Endometrial microvascular endothelial cells (primary cell): Measurements from ENCODE around the gene SH3RF1. TPM values are rescaled to one million over a fixed set of nuclear protein-coding genes. Genes with fewer than 3 reads are reported as not detected.

Source experiments
- in situ Hi-C: cut with HindIII; loops from 2 replicates; pipeline ENCODE4 v1.10.0; 2017; ENCODE audit warnings: low sequenced_read_pairs, low pct_unique_long_range_greater_than_20kb; ENCODE audit errors: inconsistent ontology term
- total RNA-seq: library from RNA; depleted of rRNA; stranded (reverse); fragments of >200 nt; gene quantifications from one replicate; pipeline ENCODE4 v1.2.3, GENCODE V29; 2015; ENCODE audit errors: inconsistent ontology term

Gene SH3RF1
- total RNA-seq, 1 donor from 2014 or later, result 34.4 TPM

DNA sequence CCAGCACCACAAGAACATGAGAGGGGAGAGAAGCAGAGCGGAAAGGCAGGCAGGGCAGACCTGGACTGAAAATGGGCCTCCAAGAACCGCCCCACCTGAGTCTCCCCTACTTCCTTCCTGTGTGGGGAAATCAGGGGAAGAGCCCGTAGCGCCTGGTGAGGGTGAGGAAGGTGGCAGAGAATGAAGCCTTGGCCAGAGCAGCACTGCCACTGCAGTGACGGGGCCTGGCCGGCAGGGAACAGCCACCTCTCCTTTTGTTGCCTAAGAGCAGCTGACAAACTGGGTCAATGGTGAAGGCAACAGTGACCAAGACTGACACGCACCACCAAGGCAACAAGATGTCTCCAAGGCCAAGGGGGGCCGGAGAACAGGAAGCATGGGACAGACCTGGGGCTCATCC is 202.3 kb downstream of the SH3RF1 start:
- in situ Hi-C loops, result no loop called here

DNA sequence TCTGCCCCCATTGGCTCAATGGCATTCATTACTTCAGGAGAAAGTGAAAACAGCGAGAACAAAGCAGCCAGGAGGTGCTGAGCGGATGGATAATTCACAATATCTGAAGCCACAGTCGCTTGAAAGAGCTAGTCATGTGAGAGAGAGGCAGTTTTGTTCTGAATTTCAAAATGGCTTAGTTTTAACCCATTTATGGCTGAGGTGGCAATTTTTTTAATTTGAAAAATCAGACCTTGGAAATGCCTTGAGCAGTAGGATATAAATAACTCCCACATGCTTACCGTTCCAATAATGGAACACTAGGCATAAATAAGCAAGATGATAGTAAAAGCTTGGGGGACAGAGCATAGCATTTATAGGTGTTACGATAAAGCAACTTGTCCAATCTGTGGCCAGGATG is 203.8 kb downstream of the SH3RF1 start:
- in situ Hi-C loops, result no loop called here

DNA sequence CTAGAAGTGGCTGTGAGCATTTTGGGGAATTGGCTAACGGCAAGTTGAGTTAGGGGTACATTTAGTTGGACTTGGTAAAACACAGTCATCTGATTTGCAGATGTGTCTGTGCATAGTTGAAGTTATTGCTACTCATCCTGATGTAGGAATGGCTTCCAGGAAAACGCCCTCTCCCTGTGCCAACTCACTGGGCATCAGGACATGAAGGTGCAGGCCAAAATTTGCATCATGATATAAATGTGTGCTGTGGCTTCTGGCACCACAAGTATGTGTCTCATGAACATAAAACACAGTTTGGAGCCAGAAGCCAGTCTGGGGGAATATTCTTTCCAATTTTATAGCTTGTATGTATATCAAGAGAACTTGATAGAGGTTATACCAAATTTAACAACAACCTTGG is 206.5 kb downstream of the SH3RF1 start:
- in situ Hi-C loops, result no loop called here

DNA sequence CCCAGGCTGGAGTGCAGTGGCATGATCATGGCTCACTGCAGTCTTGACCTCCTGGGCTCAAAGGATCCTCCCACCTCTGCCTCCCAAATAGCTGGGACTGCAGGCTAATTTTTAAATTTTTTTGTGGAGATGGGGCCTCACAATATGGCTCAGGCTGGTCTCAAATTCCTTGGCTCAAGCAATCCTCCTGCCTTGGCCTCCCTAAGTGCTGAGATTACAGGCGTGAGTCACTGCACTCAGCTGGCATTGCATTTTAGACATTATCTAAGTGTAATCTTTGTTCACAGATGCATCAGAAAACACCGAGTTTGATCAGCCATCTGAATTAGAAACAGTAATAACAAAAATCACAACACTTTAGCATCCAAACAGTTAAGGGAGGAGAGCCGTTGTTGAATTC is 207.3 kb downstream of the SH3RF1 start:
- in situ Hi-C loops, result no loop called here

DNA sequence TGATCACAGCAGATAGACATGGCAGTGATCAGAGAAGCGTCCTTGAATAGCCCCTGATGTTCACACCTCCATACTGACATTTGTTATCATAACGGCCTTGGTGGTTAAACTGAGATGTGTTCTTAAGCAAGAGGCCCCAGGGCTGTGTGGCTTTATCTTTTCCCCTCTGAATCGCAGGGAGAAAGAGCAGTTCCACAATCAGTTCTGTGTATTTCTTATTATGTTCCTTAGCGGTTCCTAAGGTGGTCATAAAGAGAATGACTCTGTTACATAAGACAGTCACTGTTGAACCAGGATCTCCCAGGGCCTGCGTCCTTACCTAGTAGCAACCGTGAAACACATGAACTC is 207.9 kb downstream of the SH3RF1 start:
- in situ Hi-C loops, result no loop called here

DNA sequence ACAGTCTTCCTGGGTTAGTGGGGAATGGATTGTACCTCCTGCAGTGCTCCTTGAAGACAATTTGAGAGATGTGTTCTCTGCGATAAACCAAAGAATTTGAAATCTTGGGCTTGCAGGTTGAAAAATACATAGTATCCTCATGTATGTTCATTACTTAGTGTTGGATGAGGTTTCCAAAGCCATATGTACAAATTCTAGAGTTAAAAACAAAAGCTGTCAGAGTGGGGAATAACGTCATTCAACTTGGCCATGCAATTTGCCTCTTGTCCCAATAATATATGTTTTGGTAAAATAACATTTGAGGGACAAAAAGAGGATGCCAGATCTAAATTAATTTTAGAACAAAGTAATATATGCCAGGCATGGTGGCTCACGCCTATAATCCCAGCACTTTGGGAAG is 209.4 kb downstream of the SH3RF1 start:
- in situ Hi-C loops, result no loop called here

DNA sequence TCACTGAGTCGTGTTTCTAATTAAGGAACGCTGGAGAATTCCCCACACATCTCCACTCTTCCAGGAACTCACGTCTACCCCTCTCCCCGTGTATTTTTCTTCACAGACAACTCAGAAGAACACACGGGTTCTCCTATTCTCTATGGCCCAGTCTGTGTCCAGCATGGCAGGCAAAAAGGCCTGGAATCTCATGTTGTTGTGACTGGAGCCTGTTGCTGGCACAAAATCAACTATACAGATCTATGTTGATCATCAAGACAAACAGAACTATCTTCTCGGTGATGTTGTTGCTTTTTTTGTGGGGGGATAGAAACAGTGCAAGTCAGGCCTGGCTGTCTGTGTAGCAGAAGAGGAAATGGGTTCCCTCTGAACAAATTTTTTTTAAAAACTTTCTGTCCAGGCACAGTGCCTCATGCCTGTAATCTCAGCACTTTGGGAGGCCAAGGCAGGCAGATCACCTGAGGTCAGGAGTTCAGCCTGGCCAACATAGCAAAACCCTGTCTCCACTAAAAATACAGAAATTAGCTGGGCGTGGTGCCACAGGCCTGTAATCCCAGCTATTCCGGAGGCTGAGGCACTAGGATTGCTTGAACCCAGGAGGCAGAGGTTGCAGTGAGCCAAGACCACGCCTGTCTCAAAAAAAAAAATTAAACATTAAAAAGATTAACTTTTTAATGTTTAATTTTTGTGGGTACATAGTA is 210.2 kb downstream of the SH3RF1 start:
- in situ Hi-C loops, result no loop called here

DNA sequence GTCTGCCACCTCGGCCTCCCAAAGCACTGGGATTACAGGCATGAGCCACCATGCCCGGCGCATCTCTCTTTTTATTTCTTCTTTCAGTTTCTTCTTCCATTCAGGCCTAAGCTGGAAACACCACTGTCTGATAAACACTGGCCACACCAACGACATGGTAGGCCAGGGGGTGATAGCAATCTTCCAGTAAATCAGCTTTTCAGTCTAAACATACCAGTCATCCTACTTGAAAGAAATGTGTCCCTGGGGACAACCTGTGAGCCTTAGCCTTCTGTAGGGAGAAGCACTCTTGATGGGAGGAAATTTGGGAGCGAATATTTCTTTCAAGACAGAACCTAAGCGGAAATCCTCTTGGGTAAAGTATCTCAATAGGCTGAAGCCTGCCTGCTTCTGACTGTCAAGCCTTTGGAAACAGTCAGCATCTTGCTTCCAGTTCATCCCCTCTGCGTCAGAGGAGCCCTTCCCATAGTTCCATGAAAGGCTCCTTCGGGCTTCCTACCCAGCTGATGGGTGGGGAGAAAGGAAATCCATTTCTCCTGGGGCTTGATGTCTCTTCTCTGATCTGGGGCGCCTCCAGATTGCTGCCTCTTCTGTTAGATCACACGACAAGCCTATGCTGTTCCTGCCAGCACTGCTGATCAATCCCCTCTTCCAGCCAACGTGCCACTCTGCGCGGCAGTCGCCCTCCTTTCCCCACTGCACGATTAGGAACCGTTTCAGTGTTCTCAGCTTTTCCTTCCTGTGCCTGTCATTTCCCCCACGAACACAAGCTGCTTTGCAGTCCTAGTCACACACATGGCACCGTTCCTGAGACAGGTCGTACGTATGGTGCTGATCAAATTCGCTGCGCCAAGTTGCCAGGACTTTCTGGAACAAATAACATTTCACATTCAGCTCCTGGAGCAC is 211.2 kb downstream of the SH3RF1 start:
- in situ Hi-C loops, result no loop called here

DNA sequence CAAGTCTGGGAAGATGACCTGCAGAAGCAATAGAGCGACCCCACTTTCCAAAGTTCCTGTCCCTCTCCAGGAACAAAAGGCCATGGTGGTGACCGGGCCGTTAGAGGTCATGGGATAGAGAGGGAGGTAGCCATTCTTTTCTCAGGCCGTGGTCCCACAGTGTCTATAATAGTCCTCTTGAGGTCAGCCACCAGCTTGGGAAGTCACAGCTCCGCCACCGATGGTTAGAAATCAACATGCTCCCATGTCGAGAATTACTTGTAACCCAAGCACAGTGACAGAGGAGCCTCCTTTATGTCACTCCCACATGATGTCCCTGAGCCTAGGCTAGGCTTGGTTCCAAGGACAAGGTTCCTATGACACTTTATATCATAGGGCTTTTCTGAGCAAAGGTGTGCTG is 212.4 kb downstream of the SH3RF1 start:
- in situ Hi-C loops, result no loop called here

DNA sequence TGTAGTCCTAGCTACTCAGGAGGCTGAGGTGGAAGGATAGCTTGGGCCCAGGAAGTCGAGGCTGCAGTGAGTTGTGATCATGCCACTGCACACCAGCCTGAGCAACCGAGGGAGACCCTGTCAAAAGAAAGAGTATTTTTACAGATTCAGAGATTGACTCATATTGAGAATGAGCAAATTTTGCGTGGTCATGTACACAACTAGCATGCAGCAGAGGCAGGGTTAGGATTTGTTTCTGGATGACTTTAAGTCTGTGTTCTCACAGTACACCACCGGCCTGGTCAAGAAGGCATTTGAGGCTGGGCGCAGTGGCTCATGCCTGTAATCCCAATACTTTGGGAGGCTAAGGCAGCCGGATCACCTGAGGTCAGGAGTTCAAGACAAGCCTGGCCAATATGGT is 215.9 kb downstream of the SH3RF1 start:
- in situ Hi-C loops, result no loop called here

DNA sequence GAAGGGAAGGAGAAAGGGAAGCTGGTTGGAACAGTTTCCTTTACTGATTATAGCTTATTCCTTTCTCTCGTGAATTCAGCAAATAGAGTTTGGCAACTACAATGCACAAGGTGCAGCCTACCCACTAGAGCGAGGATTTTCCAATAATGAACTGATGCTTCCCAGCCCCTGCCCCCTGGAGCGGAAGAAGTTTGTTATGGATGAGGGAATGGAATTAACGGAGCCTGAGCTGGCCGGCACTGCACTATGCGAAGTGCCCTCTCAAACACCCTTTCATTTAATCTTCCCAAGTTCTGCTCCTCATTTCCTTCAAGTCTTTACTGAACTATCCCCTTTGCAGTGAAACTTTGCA is 218.2 kb downstream of the SH3RF1 start:
- in situ Hi-C loops, result no loop called here

DNA sequence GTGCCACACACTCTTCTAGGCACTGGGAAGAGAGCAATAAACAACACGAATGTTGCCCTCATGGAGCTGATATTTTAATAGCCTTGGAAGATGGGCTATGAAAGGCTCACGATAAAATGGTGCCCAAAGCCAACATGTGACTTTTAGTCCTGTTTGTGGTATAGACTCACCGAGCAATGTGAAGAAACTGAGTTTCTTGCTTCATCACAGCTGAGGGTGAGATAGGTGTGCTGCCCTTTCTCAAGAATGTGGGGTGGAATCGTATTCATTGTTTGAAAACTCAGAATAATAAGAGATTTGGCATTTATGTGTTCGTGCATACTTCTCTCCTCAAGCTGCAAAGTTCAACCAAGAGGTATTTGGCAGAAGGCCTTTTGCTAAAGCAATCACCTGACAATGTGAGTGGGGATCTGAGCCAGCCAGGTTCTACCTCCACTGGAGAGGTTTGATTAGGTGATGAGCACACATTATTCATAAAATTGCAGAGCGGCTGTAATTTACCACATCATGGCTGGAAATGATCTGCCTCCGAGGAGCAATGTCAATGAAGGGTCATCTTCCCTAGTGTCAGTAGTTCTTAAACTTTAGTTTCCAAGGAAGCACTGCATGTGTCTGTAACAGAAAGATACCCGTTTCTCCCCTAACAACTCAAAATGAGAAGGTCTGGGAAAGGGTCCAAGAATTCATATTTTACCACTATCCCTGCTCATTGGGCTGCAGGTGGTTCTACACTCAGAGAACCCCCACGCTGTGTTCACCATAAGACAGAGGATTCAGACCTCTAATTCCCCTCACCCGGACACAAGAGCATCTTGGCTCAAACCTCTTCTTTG is 218.8 kb downstream of the SH3RF1 start:
- in situ Hi-C loops, result no loop called here

DNA sequence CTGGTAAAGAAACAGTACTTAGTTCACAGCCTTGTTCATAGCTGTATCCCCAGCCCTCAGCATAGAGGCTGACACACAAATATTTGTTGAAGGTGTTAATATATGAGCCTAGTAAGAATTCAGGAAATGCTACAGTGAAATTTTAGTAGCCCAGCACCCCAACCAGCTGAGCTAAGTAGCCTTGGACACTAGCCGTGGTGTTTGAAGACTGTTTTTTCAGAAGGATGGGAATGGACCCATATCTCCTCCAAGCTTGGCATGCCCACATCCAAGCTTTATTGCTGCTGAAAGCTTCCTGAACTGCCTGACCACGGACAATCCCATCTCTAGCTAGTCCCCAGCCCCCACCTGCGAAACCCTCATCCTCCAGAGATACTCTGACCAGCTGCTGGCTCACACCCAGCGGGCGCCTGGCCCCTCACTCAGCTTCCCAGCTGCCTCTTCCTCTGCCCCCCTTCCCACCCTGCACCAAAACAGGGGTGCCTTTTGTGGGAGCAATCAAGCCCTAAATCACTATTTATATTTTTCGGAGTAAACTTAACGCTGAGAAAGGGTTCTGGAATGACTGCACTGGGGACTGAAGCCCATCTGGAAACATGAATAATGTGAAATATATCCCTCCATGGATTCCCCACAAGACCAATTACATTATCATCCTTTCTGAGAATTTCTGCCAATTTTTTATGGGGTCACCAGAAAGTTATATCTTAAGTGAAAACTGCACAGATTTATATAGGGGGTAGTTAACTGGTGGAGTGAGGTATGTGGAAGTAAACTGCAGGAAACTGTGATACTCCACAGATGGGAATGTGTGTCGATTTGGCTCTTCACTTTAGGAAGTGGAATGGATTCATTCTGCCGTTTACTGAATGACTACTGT is 219.6 kb downstream of the SH3RF1 start:
- in situ Hi-C loops, result no loop called here

DNA sequence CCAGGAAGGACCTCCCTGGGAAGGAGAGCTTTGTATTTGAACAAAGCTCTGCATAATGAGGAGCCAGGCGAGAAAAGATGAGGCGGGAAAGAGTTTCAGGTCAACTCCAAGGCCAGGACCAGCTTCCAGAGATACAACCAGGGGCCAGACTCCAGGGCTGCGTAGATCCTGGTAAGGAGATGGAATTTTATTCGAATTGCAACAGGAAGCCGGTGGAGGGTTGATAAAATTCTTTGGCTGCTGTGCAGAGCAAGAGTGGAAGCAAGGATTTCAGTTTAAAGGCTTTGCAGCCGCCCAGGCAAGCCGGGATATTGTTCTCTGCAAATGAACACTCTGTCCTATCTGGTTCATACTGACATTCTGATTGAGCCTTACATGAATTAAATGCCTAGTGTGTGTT is 220.5 kb downstream of the SH3RF1 start:
- in situ Hi-C loops, result no loop called here

DNA sequence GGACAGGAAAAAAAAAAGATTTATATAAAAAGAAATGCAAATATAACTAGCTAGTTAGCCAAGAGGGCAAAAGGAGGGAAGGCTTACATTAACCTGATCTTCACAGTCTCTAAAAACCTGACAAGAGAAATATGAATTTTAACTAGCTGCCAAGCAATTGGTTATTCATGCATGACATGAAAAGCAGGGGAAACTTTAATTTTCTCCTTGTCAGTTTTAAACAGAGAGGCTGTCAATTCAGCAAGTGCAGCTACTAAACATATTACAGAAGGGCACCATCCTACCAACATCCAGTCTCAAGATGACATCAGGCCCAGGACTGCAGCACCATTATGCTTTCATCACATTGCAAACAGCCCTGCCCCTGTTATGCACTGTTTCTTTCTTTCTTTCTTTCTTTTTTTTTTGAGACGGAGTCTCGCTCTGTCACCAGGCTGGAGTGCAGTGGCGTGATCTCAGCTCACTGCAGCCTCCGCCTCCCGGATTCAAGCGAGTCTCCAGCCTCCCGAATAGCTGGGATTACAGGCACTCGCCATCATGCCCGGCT is 221.8 kb downstream of the SH3RF1 start:
- in situ Hi-C loops, result no loop called here

DNA sequence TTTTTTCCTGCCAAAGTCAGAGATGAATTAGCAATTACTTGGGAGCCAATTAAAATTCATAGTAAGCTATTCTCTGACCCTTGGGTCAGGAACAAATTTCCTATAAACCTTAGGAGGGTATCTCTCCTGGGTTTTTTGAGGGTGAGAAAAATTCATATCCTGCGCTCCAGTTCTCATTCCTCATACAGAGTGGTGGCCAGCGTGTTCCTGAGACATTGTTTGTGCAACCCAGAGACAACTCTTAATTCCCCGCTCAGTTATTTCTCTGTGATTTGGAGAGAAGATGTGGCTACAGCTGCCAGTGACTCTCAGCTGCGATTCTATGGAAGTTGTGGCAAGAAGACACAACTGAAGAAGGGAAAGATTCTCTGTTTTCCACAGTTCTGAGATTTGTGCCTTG is 222.8 kb downstream of the SH3RF1 start:
- in situ Hi-C loops, result no loop called here

DNA sequence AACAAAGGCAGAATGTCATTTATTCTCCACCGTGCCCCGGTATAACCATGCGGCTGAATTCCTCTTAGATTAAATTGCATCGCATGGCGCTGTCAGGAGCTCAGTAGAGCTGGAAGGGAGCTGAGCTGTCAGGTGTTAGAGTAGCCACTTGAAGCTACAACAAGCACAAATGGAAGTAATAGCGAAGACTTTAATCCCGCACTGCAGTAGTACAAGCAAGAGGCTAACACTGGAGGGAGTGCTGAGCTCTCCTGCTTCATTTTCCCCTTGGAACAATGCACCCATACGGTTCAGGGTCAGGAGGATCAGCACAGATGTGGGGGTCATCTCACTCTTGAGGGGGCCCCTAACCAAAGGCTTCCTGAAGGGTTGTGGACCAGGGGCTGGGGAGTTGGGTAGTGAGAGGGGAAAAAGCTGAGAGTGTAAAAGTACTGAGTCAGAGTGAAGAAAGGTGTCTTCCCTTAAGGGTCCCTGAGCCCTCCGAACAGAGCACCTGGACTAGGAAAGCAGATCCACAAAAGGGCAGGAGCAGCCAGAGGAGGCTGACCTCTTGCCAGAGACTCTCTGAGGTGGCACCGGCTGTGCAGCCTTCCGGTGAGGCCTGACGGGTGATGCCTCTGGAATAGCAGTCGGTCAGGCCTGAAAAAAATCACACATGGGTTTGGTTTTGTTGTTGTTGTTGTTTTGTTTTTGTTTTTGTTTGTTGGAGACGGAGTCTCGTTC is 224.7 kb downstream of the SH3RF1 start:
- in situ Hi-C loops, result no loop called here
